ENCODE measurements around the gene OS9.
"Not testable (repeated sequence)": the region's sequence is repeated elsewhere in the genome, so short reads cannot be mapped to it uniquely, and the experiment has no call there.

Gene OS9

DNA sequence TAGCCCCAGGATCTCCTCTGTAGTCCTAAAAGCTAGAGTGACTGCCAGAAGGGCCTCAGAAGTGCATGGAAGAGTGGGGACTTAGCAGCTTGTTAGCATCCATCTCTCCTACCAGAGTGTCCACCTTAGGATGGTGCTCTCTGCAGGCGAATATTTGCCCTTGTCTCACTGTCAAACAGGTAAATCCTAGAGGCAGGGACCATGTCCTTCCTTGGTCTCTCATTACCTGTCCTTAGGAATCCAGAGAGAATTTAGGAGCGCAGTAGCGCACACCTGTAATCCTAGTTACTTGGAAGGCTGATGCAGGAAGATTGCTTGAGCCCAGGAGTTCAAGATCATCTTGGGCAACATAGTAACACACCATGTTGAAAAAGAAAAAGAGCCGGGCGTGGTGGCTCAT, 23.2 kb downstream of the OS9 start:
- H3K27ac ChIP-seq = no peak overlapping the region
- TF ChIP-seq ZFX (IDR thresholded peaks at IDR 0.05) = no peak
- TF ChIP-seq, protein P1, sequence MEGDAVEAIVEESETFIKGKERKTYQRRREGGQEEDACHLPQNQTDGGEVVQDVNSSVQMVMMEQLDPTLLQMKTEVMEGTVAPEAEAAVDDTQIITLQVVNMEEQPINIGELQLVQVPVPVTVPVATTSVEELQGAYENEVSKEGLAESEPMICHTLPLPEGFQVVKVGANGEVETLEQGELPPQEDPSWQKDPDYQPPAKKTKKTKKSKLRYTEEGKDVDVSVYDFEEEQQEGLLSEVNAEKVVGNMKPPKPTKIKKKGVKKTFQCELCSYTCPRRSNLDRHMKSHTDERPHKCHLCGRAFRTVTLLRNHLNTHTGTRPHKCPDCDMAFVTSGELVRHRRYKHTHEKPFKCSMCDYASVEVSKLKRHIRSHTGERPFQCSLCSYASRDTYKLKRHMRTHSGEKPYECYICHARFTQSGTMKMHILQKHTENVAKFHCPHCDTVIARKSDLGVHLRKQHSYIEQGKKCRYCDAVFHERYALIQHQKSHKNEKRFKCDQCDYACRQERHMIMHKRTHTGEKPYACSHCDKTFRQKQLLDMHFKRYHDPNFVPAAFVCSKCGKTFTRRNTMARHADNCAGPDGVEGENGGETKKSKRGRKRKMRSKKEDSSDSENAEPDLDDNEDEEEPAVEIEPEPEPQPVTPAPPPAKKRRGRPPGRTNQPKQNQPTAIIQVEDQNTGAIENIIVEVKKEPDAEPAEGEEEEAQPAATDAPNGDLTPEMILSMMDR (conservative IDR thresholded peaks at IDR 0.05) = no peak

DNA sequence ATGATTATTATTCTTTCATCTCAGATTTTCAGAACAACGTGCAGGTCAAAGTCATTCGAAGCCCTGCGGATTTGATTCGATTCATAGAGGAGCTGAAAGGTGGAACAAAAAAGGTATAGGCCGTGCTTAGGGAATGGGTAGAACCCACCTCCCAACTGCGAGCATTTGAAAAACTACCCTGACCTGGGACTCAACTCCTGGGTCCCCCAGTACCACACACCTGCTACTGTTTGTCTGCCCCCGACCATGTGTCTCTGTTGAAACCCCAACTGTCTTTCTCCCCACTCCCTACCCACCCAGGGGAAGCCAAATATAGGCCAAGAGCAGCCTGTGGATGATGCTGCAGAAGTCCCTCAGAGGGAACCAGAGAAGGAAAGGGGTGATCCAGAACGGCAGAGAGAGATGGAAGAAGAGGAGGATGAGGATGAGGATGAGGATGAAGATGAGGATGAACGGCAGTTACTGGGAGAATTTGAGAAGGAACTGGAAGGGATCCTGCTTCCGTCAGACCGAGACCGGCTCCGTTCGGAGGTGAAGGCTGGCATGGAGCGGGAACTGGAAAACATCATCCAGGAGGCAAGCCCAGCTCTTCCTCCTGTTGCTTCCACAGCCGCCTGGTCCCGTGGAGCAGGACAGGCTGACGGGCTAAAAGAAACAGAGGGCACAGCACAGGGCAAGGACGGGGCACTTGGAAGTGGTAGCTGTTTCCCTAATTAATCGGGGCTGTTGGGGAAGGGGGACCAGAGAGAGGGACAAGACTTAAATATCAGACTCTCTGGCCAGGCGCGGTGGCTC, 24.1 kb downstream of the OS9 start:
- TF ChIP-seq, protein P1 (conservative IDR thresholded peaks at IDR 0.05) = no peak
- TF ChIP-seq ZFX (IDR thresholded peaks at IDR 0.05) = no peak
- H3K27ac ChIP-seq = no peak overlapping the region

DNA sequence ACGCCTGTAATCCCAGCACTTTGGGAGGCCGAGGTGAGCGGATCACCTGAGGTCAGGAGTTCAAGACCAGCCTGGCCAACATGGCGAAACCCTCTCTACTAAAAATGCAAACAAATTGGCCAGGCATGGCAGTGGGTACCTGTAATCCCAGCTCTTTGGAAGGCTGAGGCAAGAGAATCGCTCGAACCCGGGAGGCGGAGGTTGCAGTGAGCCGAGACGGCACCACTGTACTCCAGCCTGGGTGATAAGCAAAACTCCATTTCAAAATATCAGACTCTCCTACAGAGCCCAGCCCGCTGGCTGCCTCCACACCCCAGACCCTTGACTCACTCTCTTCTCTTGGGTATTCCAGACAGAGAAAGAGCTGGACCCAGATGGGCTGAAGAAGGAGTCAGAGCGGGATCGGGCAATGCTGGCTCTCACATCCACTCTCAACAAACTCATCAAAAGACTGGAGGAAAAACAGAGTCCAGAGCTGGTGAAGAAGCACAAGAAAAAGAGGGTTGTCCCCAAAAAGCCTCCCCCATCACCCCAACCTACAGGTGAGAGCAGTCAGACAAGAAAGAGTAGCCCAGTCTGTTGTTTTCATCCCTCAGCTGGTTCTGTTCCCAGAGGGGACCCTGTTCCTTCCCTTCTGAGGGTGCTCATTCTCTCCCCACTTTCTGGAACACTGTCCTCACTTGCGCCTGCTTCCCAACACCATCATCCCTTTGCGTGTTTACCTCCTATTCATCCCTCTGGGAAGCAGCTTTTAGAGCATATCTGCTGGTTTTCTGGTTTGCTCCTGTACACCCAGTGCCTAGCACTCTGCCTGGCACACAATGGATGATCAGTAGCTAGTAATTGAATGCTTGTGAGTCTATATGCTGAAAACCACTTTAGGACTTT, 25.0 kb downstream of the OS9 start:
- H3K27ac ChIP-seq = no peak overlapping the region
- TF ChIP-seq, protein P1 (conservative IDR thresholded peaks at IDR 0.05) = no peak
- no peak for TF ChIP-seq ZFX (IDR thresholded peaks at IDR 0.05)

DNA sequence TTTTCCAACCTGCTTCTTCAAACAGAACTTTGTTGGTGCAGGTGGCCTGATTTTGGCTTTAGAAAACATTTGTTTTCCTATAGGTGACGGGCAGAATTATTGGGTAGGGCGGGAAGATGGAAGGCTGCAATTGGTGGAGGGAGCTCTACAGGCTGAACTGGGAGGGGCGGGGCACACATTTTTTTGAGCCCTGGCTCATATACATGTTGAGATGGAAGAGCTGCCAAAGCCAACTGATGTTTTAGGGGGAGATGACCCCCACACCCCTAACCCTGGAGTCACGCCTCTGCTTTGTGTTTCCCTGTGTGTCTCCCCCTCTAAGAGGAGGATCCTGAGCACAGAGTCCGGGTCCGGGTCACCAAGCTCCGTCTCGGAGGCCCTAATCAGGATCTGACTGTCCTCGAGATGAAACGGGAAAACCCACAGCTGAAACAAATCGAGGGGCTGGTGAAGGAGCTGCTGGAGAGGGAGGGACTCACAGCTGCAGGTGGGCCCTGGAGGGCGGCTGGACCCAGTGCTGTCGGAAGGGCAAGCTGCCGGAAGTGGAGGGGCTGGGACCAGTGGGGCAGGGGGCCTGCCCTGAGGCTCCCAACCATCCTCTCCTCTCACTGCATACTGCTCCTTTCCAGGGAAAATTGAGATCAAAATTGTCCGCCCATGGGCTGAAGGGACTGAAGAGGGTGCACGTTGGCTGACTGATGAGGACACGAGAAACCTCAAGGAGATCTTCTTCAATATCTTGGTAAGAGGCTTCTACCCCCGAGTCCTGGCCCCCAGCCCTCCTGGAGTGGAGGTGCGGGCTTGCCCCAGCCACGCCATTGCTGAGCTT, 26.1 kb downstream of the OS9 start:
- TF ChIP-seq, protein P1 (conservative IDR thresholded peaks at IDR 0.05) = no peak
- no peak for TF ChIP-seq ZFX (IDR thresholded peaks at IDR 0.05)
- H3K27ac ChIP-seq = no peak overlapping the region

DNA sequence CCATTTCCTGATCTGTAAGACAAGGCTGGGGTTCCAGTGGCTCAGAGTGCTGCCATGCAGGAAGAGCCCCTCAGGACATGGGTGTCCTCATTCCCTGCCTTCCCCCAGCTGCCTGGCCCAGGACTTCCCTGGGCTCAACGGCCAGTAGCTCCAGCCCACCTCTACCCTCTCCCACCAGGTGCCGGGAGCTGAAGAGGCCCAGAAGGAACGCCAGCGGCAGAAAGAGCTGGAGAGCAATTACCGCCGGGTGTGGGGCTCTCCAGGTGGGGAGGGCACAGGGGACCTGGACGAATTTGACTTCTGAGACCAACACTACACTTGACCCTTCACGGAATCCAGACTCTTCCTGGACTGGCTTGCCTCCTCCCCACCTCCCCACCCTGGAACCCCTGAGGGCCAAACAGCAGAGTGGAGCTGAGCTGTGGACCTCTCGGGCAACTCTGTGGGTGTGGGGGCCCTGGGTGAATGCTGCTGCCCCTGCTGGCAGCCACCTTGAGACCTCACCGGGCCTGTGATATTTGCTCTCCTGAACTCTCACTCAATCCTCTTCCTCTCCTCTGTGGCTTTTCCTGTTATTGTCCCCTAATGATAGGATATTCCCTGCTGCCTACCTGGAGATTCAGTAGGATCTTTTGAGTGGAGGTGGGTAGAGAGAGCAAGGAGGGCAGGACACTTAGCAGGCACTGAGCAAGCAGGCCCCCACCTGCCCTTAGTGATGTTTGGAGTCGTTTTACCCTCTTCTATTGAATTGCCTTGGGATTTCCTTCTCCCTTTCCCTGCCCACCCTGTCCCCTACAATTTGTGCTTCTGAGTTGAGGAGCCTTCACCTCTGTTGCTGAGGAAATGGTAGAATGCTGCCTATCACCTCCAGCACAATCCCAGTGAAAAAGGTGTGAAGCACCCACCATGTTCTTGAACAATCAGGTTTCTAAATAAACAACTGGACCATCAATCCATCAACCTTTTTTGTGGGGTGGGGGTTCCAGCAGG, 27.0 kb downstream of the OS9 start:
- TF ChIP-seq, protein P1 (conservative IDR thresholded peaks at IDR 0.05) = no peak
- no peak for TF ChIP-seq ZFX (IDR thresholded peaks at IDR 0.05)
- no peak overlapping the region for H3K27ac ChIP-seq

DNA sequence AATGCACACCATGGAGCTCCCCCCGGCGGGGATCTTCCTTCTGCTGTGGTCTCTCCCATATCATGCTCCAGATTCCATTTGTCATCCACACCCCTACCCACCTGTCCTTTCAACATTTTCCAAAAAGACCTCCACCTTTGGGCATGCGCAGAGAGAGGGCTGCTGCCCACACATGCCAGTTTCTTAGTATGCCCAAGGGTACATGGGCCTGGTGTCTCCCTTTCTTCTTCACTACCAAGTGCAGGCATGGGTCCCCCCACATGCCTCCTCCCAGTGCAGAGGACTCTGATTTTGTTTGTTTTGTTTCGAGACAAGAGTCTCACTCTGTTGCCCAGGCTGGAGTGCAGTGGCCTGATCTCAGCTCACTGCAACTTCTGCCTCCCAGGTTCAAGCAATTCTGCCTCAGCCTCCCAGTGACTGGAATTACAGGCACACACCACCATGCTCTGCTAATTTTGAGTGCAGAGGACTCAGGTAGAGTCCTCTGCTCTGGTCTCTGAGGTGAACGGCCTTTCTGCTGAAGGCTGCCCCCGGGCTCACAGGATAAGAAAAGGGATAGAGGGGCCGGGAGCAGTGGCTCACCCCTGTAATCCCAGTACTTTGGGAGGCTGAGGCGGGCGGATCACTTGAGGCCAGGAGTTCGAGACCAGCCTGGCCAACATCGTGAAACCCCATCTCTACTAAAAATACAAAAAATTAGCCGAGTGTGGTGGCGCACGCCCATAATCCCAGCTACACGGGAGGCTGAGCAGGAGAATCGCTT, 28.1 kb downstream of the OS9 start:
- not testable (repeated sequence) for H3K27ac ChIP-seq
